Spleen (tissue), 7 donors: ENCODE results near the gene SIRPA.

Experiments
- POLR2A ChIP-seq, 3 donors: fragments of 450-650 bp; IDR thresholded peaks; one replicate each; pipeline ENCODE4 v1.5.1; 2017; ENCODE audit warnings: antibody characterized with exemption in 3 of 3, mild to moderate bottlenecking in 1 of 3
- POLR2AphosphoS5 ChIP-seq, 3 donors: sonication (generic); formaldehyde crosslinking; IDR thresholded peaks; one replicate each; pipeline ENCODE4 v1.5.1; 2017; ENCODE audit warnings: antibody characterized with exemption in 3 of 3
- TF ChIP-seq, protein P1 (sequence below), 11 experiments: fragments of 200-600 bp in 7 of 11; fragments of 450-650 bp in 4 of 11; sonication (generic) in 4 of 11; IDR thresholded peaks in 8 of 11; conservative IDR thresholded peaks in 3 of 11; 1 replicate in 7 of 11; 2 replicates in 4 of 11; pipeline versions ENCODE4 v1.4.0 to v1.8.0; 2016 to 2021; ENCODE audit warnings: antibody characterized with exemption in 11 of 11, inconsistent platforms in 4 of 11, mild to moderate bottlenecking in 1 of 11
- donor health status: DM: no; HTN: no; CAD: no; lungs with moderate emphysema.
- donor health status: DM: no; HTN: no; CAD: no.
- donor health status: DM: no; HTN: no; CAD: no.

DNA sequence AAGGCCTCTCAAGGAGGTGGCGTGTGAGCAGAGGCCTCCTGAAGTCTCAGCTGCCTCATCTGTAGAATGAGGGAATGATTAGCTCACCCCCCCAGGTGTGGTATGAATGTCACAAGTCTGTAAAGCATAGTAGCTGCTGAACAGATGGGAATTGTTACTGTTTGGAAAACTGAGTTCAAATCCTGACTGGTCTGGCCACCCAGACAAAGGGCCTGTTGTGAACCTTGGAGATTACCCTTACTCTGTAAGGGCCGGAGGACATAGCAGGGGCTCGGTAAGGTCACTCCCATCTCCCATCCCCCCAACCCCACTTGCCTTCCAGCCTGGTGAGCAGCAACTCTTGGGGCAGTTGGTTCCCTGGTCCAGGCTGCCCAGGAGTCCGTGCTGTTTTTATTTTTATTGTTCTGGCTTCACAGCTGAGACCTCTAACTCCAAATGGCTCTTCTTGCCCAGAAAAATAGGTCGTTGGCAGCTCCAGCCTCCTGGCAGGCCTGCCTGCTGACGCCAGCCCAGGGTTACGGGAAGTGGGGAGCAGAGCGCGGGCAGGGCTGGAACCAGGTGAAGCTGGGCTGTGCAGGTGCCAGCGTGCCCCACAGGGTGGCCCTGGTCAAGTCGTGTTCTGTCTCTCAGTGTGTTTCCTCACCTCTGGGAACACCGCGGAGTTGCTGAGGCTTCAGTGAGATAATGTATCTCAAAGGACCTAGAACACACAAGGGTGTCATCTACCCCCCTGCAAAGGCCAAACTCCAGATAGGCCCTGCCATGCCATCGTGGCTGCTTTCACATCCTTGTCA, 4.5 kb upstream of the SIRPA start:
- TF ChIP-seq POLR2AphosphoS5 (IDR thresholded peaks at IDR 0.05) = no peak
- TF ChIP-seq, protein P1, sequence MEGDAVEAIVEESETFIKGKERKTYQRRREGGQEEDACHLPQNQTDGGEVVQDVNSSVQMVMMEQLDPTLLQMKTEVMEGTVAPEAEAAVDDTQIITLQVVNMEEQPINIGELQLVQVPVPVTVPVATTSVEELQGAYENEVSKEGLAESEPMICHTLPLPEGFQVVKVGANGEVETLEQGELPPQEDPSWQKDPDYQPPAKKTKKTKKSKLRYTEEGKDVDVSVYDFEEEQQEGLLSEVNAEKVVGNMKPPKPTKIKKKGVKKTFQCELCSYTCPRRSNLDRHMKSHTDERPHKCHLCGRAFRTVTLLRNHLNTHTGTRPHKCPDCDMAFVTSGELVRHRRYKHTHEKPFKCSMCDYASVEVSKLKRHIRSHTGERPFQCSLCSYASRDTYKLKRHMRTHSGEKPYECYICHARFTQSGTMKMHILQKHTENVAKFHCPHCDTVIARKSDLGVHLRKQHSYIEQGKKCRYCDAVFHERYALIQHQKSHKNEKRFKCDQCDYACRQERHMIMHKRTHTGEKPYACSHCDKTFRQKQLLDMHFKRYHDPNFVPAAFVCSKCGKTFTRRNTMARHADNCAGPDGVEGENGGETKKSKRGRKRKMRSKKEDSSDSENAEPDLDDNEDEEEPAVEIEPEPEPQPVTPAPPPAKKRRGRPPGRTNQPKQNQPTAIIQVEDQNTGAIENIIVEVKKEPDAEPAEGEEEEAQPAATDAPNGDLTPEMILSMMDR (IDR thresholded peaks at IDR 0.05 in 8 of 11, conservative IDR thresholded peaks at IDR 0.05 in 3 of 11) = no peak
- no peak for TF ChIP-seq POLR2A (IDR thresholded peaks at IDR 0.05)
